Neural progenitor cell (in vitro differentiated cells): ENCODE measurements around the gene BLCAP. TPM values are rescaled to one million over a fixed set of nuclear protein-coding genes. Genes with fewer than 3 reads are reported as not detected.

ENCODE experiments used
- DNase-seq: peaks from one replicate; pipeline ENCODE4 v3.0.0-alpha.2; 2016; ENCODE audit warnings: low spot score
- H2AFZ ChIP-seq: fragments of 200-600 bp; sonication (generic); replicated peaks from 2 replicates; pipeline ENCODE4 v1.6.1; 2016; ENCODE audit warnings: antibody characterized with exemption
- H3F3A ChIP-seq: fragments of 200-600 bp; sonication (generic); 2 replicates; pipeline ENCODE4 v1.6.1; 2016; ENCODE audit warnings: antibody characterized with exemption, low read depth
- H3K27ac ChIP-seq: fragments of 200-600 bp; sonication (generic); 2 replicates; pipeline ENCODE4 v1.5.1; 2016; ENCODE audit warnings: mild to moderate bottlenecking
- H3K27me3 ChIP-seq: fragments of 200-600 bp; sonication (generic); 2 replicates; pipeline ENCODE4 v1.6.1; 2016; ENCODE audit warnings: mild to moderate bottlenecking, moderate library complexity
- H3K36me3 ChIP-seq: fragments of 200-600 bp; sonication (generic); 2 replicates; pipeline ENCODE4 v1.5.1; 2016
- H3K4me1 ChIP-seq: fragments of 200-600 bp; sonication (generic); 2 replicates; pipeline ENCODE4 v1.6.1; 2016; ENCODE audit warnings: mixed run types
- H3K4me2 ChIP-seq: fragments of 200-600 bp; sonication (generic); 2 replicates; pipeline ENCODE4 v1.6.1; 2016
- H3K4me3 ChIP-seq: fragments of 200-600 bp; sonication (generic); 2 replicates; pipeline ENCODE4 v1.5.1; 2016
- H3K79me2 ChIP-seq: fragments of 200-600 bp; sonication (generic); 2 replicates; pipeline ENCODE4 v1.6.1; 2016; ENCODE audit warnings: low read depth
- H3K9ac ChIP-seq: fragments of 200-600 bp; sonication (generic); 2 replicates; pipeline ENCODE4 v1.6.1; 2016
- H3K9me3 ChIP-seq: fragments of 200-600 bp; sonication (generic); 2 replicates; pipeline ENCODE4 v1.5.1; 2016; ENCODE audit warnings: low read depth
- H4K20me1 ChIP-seq: fragments of 200-600 bp; sonication (generic); 2 replicates; pipeline ENCODE4 v1.6.1; 2016; ENCODE audit warnings: low read depth
- H3K27ac Mint-ChIP-seq: 3 replicates; pipeline ENCODE4 v1.8.0; 2021; ENCODE audit warnings: mixed read lengths
- H3K27me3 Mint-ChIP-seq: 2 replicates; pipeline ENCODE4 v1.8.0; 2022; ENCODE audit warnings: low read depth, mild to moderate bottlenecking, inconsistent platforms, moderate library complexity, mixed read lengths; ENCODE audit not compliant: insufficient read depth
- H3K36me3 Mint-ChIP-seq: 3 replicates; pipeline ENCODE4 v1.8.0; 2021; ENCODE audit warnings: mixed read lengths
- H3K4me1 Mint-ChIP-seq: 3 replicates; pipeline ENCODE4 v1.8.0; 2021; ENCODE audit warnings: mixed read lengths
- H3K4me3 Mint-ChIP-seq: 3 replicates; pipeline ENCODE4 v1.8.0; 2021; ENCODE audit warnings: mild to moderate bottlenecking, moderate library complexity, mixed read lengths
- H3K9me3 Mint-ChIP-seq: 3 replicates; pipeline ENCODE4 v1.8.0; 2020; ENCODE audit warnings: mixed read lengths
- EZH2 ChIP-seq: fragments of 200-600 bp; sonication (generic); IDR thresholded peaks from 2 replicates; pipeline ENCODE4 v1.6.1; 2017; ENCODE audit warnings: antibody characterized with exemption, mild to moderate bottlenecking, moderate library complexity
- EZH2phosphoT487 ChIP-seq: fragments of 200-600 bp; sonication (generic); IDR thresholded peaks from 2 replicates; pipeline ENCODE4 v1.6.1; 2017; ENCODE audit warnings: antibody characterized with exemption
- total RNA-seq: library from RNA; depleted of rRNA; stranded (reverse); fragments of >200 nt; gene quantifications from 2 replicates; pipeline ENCODE4 v1.2.3, GENCODE V29; 2015; ENCODE audit warnings: low replicate concordance
- TF ChIP-seq, protein P1 (sequence below): fragments of 200-600 bp; sonication (generic); IDR thresholded peaks from 2 replicates; pipeline ENCODE4 v1.5.1; 2017; ENCODE audit warnings: antibody characterized with exemption, mild to moderate bottlenecking

BLCAP gene
- total RNA-seq, 1 donor from 2014 or later, result 46.4 TPM

GRCh38 chr20:37570419-37570818 is 42.7 kb upstream of the BLCAP start:
- no peak for DNase-seq
- Histone ChIP-seq H3K4me3 (no peak overlapping the region), H3K27ac (no peak overlapping the region), H3K4me2 (no peak overlapping the region), H3K36me3 (no peaks in the 10 kb centered on the region), H3K9me3 (no peaks in the 10 kb centered on the region), H3F3A (peaks cover 4% of the 10 kb centered on the region), H4K20me1 (no peaks in the 10 kb centered on the region), H3K27me3 (no peaks in the 10 kb centered on the region), H2AFZ (no peak overlapping the region), H3K9ac (no peak overlapping the region), H3K79me2 (no peaks in the 10 kb centered on the region), H3K4me1 (peaks cover 26% of the 10 kb centered on the region)
- Mint-ChIP-seq H3K4me1 (peaks cover 28% of the 10 kb centered on the region), H3K4me3 (no peak overlapping the region), H3K27me3 (peaks cover 18% of the 10 kb centered on the region), H3K36me3 (no peaks in the 10 kb centered on the region), H3K9me3 (peaks cover 3% of the 10 kb centered on the region), H3K27ac (no peak overlapping the region)
- TF ChIP-seq, protein P1, sequence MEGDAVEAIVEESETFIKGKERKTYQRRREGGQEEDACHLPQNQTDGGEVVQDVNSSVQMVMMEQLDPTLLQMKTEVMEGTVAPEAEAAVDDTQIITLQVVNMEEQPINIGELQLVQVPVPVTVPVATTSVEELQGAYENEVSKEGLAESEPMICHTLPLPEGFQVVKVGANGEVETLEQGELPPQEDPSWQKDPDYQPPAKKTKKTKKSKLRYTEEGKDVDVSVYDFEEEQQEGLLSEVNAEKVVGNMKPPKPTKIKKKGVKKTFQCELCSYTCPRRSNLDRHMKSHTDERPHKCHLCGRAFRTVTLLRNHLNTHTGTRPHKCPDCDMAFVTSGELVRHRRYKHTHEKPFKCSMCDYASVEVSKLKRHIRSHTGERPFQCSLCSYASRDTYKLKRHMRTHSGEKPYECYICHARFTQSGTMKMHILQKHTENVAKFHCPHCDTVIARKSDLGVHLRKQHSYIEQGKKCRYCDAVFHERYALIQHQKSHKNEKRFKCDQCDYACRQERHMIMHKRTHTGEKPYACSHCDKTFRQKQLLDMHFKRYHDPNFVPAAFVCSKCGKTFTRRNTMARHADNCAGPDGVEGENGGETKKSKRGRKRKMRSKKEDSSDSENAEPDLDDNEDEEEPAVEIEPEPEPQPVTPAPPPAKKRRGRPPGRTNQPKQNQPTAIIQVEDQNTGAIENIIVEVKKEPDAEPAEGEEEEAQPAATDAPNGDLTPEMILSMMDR, result no peak
- TF ChIP-seq EZH2phosphoT487 (no peak), EZH2 (no peak)

DNA sequence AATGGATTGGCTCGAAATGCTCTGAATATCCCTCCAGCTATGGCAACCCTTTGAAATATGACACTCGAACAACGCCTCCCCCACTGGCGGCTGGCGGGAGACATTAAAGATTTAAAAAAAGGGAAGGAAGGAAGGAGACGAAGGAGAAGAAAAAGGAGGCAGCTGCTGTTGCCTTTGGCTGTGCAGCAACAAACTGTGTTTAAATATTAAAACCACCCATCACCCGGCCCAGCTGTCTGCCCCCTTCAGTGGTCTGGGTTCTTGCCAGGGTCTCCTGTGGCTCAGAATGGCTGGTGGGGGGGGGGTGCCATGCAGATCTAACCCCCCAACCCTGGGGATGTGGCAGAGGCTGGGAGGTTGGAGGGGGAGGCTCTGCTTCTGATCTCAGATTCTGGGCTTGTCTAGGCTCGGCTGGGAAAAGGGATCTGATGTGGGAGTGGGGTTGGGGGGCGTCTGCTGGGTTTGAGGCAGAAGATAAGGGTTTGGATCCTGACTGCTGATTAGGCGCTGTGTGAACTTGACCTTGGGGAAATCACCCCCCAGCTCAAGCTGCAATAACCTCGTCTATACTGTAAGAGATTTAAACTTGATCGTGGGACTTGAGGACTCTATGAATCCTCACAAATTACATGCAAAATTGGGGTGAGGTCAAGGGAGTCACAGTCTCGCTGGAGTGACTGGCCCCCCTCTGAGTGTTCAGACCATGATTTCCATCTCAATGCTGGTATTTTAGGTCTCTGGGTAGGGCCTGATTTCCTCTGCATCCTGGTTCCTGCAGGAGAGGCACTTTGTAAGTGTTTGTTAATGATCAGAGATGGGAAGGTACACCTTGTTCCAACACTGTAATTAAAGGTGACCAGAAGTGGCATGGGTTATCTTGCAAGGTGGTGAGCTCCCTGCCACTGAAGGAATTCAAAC is 40.3 kb upstream of the BLCAP start:
- Histone ChIP-seq H3K9ac (no peak overlapping the region), H3K36me3 (no peaks in the 10 kb centered on the region), H3K27ac (no peak overlapping the region), H3K79me2 (no peaks in the 10 kb centered on the region), H2AFZ (no peak overlapping the region), H3K4me3 (no peak overlapping the region), H3K4me1 (peaks cover 31% of the 10 kb centered on the region), H3K4me2 (peak overlapping the region; percentile 51), H3K9me3 (no peaks in the 10 kb centered on the region), H3F3A (peaks cover 10% of the 10 kb centered on the region), H3K27me3 (peaks cover 9% of the 10 kb centered on the region), H4K20me1 (no peaks in the 10 kb centered on the region)
- peaks cover 24% of the 10 kb centered on the region for H3K27me3 Mint-ChIP-seq
- H3K4me3 Mint-ChIP-seq, result peak overlapping the region; percentile 78
- peaks cover 33% of the 10 kb centered on the region for H3K4me1 Mint-ChIP-seq
- H3K36me3 Mint-ChIP-seq, result no peaks in the 10 kb centered on the region
- H3K27ac Mint-ChIP-seq, result peak overlapping the region; percentile 42
- no peak for TF ChIP-seq EZH2phosphoT487
- TF ChIP-seq, protein P1, result no peak
- TF ChIP-seq EZH2, result no peak
- DNase-seq, result peak; percentile 28
- no peaks in the 10 kb centered on the region for H3K9me3 Mint-ChIP-seq

DNA sequence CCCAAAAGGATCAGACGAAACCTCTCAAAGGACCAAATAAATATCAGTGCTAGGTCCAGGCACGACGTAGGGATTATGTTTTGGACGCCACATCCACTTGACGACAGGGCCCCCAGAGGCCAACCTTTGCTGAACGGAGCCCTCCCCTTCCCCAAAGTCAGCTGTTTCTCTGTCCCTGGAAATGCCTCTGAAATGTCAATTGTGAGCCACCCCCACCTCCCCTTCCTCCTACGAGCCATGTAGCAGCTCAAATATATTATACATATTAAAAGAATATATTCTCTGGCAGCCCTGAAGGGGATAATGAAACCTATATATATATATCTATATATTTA is 39.6 kb upstream of the BLCAP start:
- no peaks in the 10 kb centered on the region for H3K9me3 Mint-ChIP-seq
- no peaks in the 10 kb centered on the region for H3K36me3 Mint-ChIP-seq
- Histone ChIP-seq H4K20me1 (no peaks in the 10 kb centered on the region), H3K4me1 (peaks cover 31% of the 10 kb centered on the region), H3K9ac (no peak overlapping the region), H3K36me3 (no peaks in the 10 kb centered on the region), H3K27me3 (peaks cover 9% of the 10 kb centered on the region), H3K27ac (no peak overlapping the region), H3K79me2 (no peaks in the 10 kb centered on the region), H3F3A (peaks cover 10% of the 10 kb centered on the region), H3K4me2 (peak overlapping the region; percentile 51), H2AFZ (no peak overlapping the region), H3K9me3 (no peaks in the 10 kb centered on the region), H3K4me3 (no peak overlapping the region)
- peaks cover 33% of the 10 kb centered on the region for H3K4me1 Mint-ChIP-seq
- DNase-seq, result no peak
- H3K27me3 Mint-ChIP-seq, result peaks cover 25% of the 10 kb centered on the region
- H3K4me3 Mint-ChIP-seq, result peak overlapping the region; percentile 78
- TF ChIP-seq EZH2phosphoT487 (no peak), EZH2 (no peak)
- TF ChIP-seq, protein P1, result no peak
- H3K27ac Mint-ChIP-seq, result peak overlapping the region; percentile 32
